Heart right ventricle (tissue), 16 donors: ENCODE results near the gene NCKAP5L. TPM values are rescaled to one million over a fixed set of nuclear protein-coding genes. Genes with fewer than 3 reads are reported as not detected.

Source experiments
- ATAC-seq, 8 donors: fragments of 200-7000 bp; cut with Tn5 transposase; one replicate each; pipeline ENCODE4 v1.9.1; 2020; ENCODE audit warnings: mild to moderate bottlenecking in 8 of 8, moderate library complexity in 8 of 8, moderate number of reproducible peaks in 1 of 8
- DNase-seq, 2 donors: peaks; one replicate each; pipeline ENCODE4 v3.0.0-alpha.2; 2020
- H3K27ac ChIP-seq, 10 donors: fragments of 200-600 bp; sonication (generic) in 2 of 10; one replicate each; pipeline versions ENCODE4 v1.5.0 to v1.8.0; 2020 to 2022; ENCODE audit warnings: mild to moderate bottlenecking in 3 of 10
- H3K27me3 ChIP-seq, 7 donors: fragments of 200-600 bp; one replicate each; pipeline ENCODE4 v1.8.0; 2021 to 2022; ENCODE audit warnings: mild to moderate bottlenecking in 2 of 7
- H3K36me3 ChIP-seq, 9 donors: fragments of 200-600 bp; sonication (generic) in 1 of 9; one replicate each; pipeline versions ENCODE4 v1.5.0 to v1.8.0; 2020 to 2022; ENCODE audit warnings: mild to moderate bottlenecking in 2 of 9
- H3K4me1 ChIP-seq, 9 donors: fragments of 200-600 bp; sonication (generic) in 1 of 9; one replicate each; pipeline versions ENCODE4 v1.5.0 to v1.8.0; 2020 to 2022; ENCODE audit warnings: mild to moderate bottlenecking in 4 of 9
- H3K4me3 ChIP-seq, 10 donors: fragments of 200-600 bp; sonication (generic) in 2 of 10; one replicate each; pipeline versions ENCODE4 v1.5.0 to v1.8.0; 2020 to 2022; ENCODE audit warnings: mild to moderate bottlenecking in 7 of 10, moderate library complexity in 2 of 10
- H3K9me3 ChIP-seq, 11 donors: fragments of 200-600 bp in 10 of 11; sonication (generic) in 2 of 11; one replicate each; pipeline versions ENCODE4 v1.5.0 to v1.8.0; 2013 to 2022; ENCODE audit warnings: mild to moderate bottlenecking in 2 of 11, control low read depth in 1 of 11, moderate library complexity in 1 of 11
- WGBS, 2 donors: extraction: QIAGEN DNeasy Blood & Tissue Kit; methylation state at CpG; one replicate each; pipeline ENCODE4 v1.1.7; 2013; ENCODE audit warnings: inconsistent platforms in 1 of 2; 5-methylcytosine and 5-hydroxymethylcytosine counted together
- intact Hi-C, 10 donors: fragments of 100-400 bp; cut with DNase I; formaldehyde crosslinking; loops; one replicate each; pipeline versions ENCODE4 v1.11.1 to v1.14.2; 2022
- polyA plus RNA-seq, 2 donors: library from polyadenylated mRNA; stranded (reverse); fragments of 200-250 nt; gene quantifications; one replicate each; pipeline ENCODE4 v1.2.3, GENCODE V29; 2013
- total RNA-seq, 10 donors: library from RNA; stranded (reverse); fragmentation: NEBNext Ultra II Directional in 3 of 10; extraction: Animal tissue kit (Norgen Biotek cat#: 25700) in 3 of 10; gene quantifications; one replicate each; pipeline versions ENCODE4 v1.2.1 to v1.2.4, GENCODE V29; 2021 to 2023
- TF ChIP-seq, protein P1 (sequence below), 9 donors: fragments of 200-600 bp; sonication (generic) in 2 of 9; IDR thresholded peaks; one replicate each; pipeline versions ENCODE4 v1.5.0 to v1.8.0; 2021 to 2022; ENCODE audit warnings: antibody characterized with exemption in 9 of 9, mild to moderate bottlenecking in 5 of 9, moderate library complexity in 1 of 9
- donor health status: Arrhythmogenic right ventricular cardiomyopathy.
- donor health status: ischemic (EF 13 %, LVEDD 7.1; RV severe dilation, severe dysfunction).
- donor health status: healthy with polysubstance abuse.
- donor health status: DM: no; HTN: yes; CAD: no.
- donor health status: DM: no; HTN: no; CAD: no.
- donor health status: ischemic (EF 25% LVEDD 6.9; RV normal size, moderate dysfunction).
- donor health status: ischemic (EF 25% LVEDD 5.7; RV mildly dilated, moderate dysfunction).
- donor health status: healthy.
- donor health status: DM: yes; HTN: yes; CAD: no.
- donor health status: Ischemic cardiomyopathy.
- donor health status: ischemic (EF 35%, LVEDD 5.7; RV mildly dilated, moderate dysfunction).
- donor health status: nonischemic (EF 11% LVEDD 7.7; RV severe dilation, severe dysfunction).
- donor health status: DM: yes; HTN: yes; CAD: no.
- donor health status: PGD.
- donor health status: ischemic (EF 29% LVEDD 5.4; RV normal size, mild dysfunction).
- donor health status: nonischemic (EF 23%, LVEDD 6.1; RV moderate dilation, normal function).

NCKAP5L gene
- total and polyA plus RNA-seq, 12 donors = 11.6 to 44.6 (median 23.7) TPM

DNA sequence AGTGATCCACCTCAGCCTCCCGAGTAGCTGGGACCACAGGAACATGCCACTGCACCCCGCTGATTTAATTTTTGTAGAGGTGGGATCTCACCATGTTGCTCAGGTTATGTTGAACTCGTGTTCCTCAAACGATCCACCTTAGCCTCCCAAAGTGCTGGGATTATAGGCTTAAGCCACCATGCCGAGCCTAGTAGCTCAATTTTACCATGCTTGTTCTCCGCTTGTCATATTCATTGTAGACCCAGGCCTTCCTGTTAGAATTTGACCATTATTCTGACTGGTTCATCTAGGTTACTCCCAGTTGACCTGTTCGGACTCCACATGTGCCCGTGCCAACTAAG, 62.1 kb downstream of the NCKAP5L start:
- no peak overlapping the region for H3K27ac ChIP-seq
- H3K9me3 ChIP-seq = no peaks in the 10 kb centered on the region
- H3K27me3 ChIP-seq = no peaks in the 10 kb centered on the region
- peaks cover 0 to 49% (median 35%) of the 10 kb centered on the region in 9 donors for H3K36me3 ChIP-seq
- ATAC-seq = no peak
- 79 to 89% methylated on average over 8 of the region's 8 CpGs for WGBS, 2 donors
- DNase-seq = no peak
- peaks cover 0 to 26% (median 9%) of the 10 kb centered on the region in 9 donors for H3K4me1 ChIP-seq
- no peak overlapping the region for H3K4me3 ChIP-seq
- TF ChIP-seq, protein P1, sequence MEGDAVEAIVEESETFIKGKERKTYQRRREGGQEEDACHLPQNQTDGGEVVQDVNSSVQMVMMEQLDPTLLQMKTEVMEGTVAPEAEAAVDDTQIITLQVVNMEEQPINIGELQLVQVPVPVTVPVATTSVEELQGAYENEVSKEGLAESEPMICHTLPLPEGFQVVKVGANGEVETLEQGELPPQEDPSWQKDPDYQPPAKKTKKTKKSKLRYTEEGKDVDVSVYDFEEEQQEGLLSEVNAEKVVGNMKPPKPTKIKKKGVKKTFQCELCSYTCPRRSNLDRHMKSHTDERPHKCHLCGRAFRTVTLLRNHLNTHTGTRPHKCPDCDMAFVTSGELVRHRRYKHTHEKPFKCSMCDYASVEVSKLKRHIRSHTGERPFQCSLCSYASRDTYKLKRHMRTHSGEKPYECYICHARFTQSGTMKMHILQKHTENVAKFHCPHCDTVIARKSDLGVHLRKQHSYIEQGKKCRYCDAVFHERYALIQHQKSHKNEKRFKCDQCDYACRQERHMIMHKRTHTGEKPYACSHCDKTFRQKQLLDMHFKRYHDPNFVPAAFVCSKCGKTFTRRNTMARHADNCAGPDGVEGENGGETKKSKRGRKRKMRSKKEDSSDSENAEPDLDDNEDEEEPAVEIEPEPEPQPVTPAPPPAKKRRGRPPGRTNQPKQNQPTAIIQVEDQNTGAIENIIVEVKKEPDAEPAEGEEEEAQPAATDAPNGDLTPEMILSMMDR (IDR thresholded peaks at IDR 0.05) = no peak
- intact Hi-C loops = no loop called here

DNA sequence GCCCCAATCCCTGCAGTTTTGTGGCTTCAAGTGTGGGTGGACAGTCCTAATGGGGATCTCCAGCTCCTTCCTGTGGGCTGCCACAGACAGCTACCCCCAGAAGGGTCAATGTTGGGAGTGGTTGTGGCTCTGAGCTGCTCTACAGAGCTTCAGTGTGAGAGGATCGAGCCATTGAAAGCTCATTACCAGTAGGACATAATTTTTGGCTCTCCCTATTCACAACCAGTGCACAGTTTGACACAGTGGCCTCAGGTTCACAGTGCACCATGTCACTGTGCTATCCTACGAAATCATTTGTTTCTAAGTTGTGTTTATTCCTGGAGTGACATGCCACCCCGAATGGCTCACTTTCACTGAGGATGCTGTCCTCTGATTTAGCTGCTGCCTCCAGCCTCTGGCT, 64.1 kb downstream of the NCKAP5L start:
- Histone ChIP-seq H3K4me3 (no peak overlapping the region), H3K36me3 (peaks cover 0 to 68% (median 54%) of the 10 kb centered on the region in 9 donors), H3K27me3 (no peaks in the 10 kb centered on the region), H3K27ac (peak overlapping the region in 6 of 10 donors; percentile 21 to 72 (median 56)), H3K9me3 (no peaks in the 10 kb centered on the region), H3K4me1 (peaks cover 0 to 26% (median 9%) of the 10 kb centered on the region in 9 donors)
- TF ChIP-seq, protein P1 (IDR thresholded peaks at IDR 0.05) = no peak
- intact Hi-C loops = loop anchor here in 1 of 10 donors (5.0 kb wide), 1 partner anchor 78 kb away; the partner anchor contains the start of gene BCDIN3D
- 70 to 73% methylated on average over 3 of the region's 3 CpGs for WGBS, 2 donors
- ATAC-seq (peak in 1 of 8 donors; percentile 19), DNase-seq (no peak)

DNA sequence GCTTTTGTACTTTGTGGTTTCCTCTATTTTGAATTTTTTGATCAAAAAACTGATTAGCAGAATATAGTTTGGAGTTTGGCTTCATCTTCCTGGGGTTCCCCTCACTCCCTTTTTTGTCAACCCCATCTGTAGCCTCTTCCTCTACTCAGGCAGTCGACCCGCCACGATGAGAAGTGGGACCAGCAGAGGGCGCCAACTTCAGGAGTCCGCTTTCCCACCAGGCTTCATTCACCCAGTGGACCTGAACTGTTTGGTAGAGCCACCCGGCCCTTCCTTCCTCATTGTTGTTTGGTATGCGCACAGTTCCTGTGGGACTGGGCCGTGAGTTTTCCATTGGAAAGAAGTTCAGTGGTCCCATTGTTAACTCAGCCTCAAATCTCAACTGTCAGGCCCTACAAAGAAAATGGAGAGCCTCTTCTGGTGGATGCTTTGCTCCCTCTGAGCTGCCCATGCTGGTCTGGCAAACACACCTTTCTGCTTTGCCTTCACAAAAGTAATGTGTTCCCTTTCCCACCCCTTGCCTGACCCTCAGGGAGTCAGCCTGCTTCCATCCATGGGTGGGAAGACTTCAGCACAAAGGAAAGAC, 65.1 kb downstream of the NCKAP5L start:
- Histone ChIP-seq H3K36me3 (peaks cover 0 to 79% (median 64%) of the 10 kb centered on the region in 9 donors), H3K4me3 (no peak overlapping the region), H3K27ac (peak overlapping the region in 9 of 10 donors; percentile 20 to 72 (median 46)), H3K4me1 (peaks cover 0 to 28% (median 9%) of the 10 kb centered on the region in 9 donors), H3K27me3 (no peaks in the 10 kb centered on the region), H3K9me3 (no peaks in the 10 kb centered on the region)
- 21 to 28% methylated on average over 8 of the region's 8 CpGs for WGBS, 2 donors
- ATAC-seq (peak; percentile 56 to 87 (median 80)), DNase-seq (peak; percentile 79)
- intact Hi-C loops = loop anchor here in 2 of 10 donors (2.0 to 5.0 kb wide), 2 partner anchors 22 to 79 kb away; partner anchors contain the start of genes BCDIN3D (in 1 of the 2) and TMBIM6 (in 1 of the 2)
- TF ChIP-seq, protein P1 (IDR thresholded peaks at IDR 0.05) = peak; percentile 52 to 83 (median 79)

DNA sequence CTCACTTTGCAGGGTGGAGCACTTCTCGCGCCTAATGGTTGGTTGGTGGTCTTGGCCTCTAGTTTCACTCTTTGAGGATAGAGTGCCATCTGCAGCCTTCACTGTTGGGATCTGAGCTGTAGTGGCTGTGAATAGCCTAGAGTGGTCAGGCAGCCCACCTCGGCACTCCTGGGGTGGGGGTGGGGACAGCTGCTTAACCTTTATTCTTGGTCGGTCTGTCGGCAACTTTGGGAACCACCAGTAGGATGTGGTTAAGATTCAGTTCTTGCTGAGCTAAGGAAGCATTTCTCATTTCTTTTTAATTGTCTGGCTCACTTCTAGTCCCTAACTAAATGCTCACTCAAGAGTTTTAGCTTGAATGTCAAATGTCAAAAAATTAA, 65.8 kb downstream of the NCKAP5L start:
- Histone ChIP-seq H3K4me1 (peaks cover 3 to 34% (median 12%) of the 10 kb centered on the region in 9 donors), H3K4me3 (no peak overlapping the region), H3K9me3 (no peaks in the 10 kb centered on the region), H3K27me3 (no peaks in the 10 kb centered on the region), H3K36me3 (peaks cover 0 to 85% (median 70%) of the 10 kb centered on the region in 9 donors), H3K27ac (peak overlapping the region in 3 of 10 donors; percentile 2 to 72 (median 71))
- no peak for DNase-seq
- ATAC-seq = no peak
- WGBS, 2 donors = 84% methylated on average over 5 of the region's 5 CpGs
- TF ChIP-seq, protein P1 (IDR thresholded peaks at IDR 0.05) = no peak
- intact Hi-C loops = loop anchor here in 2 of 10 donors (2.0 to 5.0 kb wide), 2 partner anchors 22 to 80 kb away; partner anchors contain the start of genes BCDIN3D (in 1 of the 2) and TMBIM6 (in 1 of the 2)
